GM23338 (cell line): Measurements from ENCODE around the gene TP73.

ENCODE experiments used
- CTCF ChIP-seq, 2 experiments: fragments of 200-600 bp in 1 of 2; sonication (generic) in 1 of 2; conservative IDR thresholded peaks; 2 replicates each; pipeline versions ENCODE4 v1.5.1 to v1.6.1; 2016 to 2017; ENCODE audit warnings: antibody characterized with exemption in 2 of 2, low read depth in 2 of 2, mild to moderate bottlenecking in 2 of 2, moderate library complexity in 1 of 2
- EZH2 ChIP-seq: fragments of 200-600 bp; sonication (generic); IDR thresholded peaks from one replicate; pipeline ENCODE4 v1.8.0; 2017; ENCODE audit warnings: antibody characterized with exemption, mild to moderate bottlenecking, low read depth; ENCODE audit not compliant: unreplicated experiment
- EZH2phosphoT487 ChIP-seq: fragments of 200-600 bp; sonication (generic); IDR thresholded peaks from one replicate; pipeline ENCODE4 v1.8.1; 2018; ENCODE audit warnings: antibody characterized with exemption; ENCODE audit not compliant: unreplicated experiment
- JUNB ChIP-seq: IDR thresholded peaks from one replicate; pipeline ENCODE4 v1.6.1; 2016; ENCODE audit warnings: antibody characterized with exemption; ENCODE audit not compliant: unreplicated experiment
- POLR2AphosphoS5 ChIP-seq: IDR thresholded peaks from 2 replicates; pipeline ENCODE4 v1.6.1; 2016; ENCODE audit warnings: antibody characterized with exemption, low read depth
- TF ChIP-seq, protein P1 (sequence below): IDR thresholded peaks from one replicate; pipeline ENCODE4 v1.6.1; 2018; ENCODE audit warnings: antibody characterized with exemption; ENCODE audit not compliant: unreplicated experiment

DNA sequence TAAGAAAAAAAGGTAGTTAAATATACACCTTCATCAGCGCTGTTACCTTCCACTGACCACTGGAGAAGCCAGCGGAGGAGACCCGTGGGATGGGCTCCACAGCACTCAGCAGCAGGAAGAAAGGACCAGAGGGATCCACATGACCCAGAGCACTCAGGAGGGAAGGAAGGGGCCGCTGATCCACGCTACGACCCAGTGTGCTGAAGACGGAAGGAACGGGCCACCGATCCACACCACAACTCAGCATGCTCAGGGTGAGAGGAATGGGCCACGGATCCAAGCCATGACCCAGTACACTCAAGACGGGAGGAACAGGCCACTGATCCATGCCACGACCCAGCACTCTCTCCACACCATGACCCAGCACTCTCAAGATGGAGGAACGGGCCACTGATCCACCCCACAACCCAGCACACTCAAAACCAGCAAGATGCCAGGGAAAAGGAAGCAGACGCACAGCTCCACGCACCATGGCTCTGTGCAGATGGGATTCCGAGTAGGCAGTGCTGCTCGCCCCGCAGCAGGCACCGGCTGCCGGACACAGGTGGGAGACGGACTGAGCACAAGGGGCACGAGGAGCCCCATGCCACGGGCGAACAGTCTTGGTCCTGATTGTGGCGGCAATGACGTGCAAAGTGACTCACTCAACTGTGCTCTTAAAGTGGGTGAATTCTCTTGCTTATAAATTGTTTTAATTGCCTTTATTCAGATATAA lies 11.1 kb upstream of the TP73 start:
- no peak for TF ChIP-seq POLR2AphosphoS5
- TF ChIP-seq EZH2 = no peak
- TF ChIP-seq CTCF (conservative IDR thresholded peaks at IDR 0.05; ENCODE audit: low read depth in 2 of 2) = no peak
- TF ChIP-seq, protein P1, sequence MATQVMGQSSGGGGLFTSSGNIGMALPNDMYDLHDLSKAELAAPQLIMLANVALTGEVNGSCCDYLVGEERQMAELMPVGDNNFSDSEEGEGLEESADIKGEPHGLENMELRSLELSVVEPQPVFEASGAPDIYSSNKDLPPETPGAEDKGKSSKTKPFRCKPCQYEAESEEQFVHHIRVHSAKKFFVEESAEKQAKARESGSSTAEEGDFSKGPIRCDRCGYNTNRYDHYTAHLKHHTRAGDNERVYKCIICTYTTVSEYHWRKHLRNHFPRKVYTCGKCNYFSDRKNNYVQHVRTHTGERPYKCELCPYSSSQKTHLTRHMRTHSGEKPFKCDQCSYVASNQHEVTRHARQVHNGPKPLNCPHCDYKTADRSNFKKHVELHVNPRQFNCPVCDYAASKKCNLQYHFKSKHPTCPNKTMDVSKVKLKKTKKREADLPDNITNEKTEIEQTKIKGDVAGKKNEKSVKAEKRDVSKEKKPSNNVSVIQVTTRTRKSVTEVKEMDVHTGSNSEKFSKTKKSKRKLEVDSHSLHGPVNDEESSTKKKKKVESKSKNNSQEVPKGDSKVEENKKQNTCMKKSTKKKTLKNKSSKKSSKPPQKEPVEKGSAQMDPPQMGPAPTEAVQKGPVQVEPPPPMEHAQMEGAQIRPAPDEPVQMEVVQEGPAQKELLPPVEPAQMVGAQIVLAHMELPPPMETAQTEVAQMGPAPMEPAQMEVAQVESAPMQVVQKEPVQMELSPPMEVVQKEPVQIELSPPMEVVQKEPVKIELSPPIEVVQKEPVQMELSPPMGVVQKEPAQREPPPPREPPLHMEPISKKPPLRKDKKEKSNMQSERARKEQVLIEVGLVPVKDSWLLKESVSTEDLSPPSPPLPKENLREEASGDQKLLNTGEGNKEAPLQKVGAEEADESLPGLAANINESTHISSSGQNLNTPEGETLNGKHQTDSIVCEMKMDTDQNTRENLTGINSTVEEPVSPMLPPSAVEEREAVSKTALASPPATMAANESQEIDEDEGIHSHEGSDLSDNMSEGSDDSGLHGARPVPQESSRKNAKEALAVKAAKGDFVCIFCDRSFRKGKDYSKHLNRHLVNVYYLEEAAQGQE = no peak
- no peak for TF ChIP-seq EZH2phosphoT487
- TF ChIP-seq JUNB = no peak
